HepG2 (cell line): Measurements from ENCODE around the gene SLX9. TPM values are rescaled to one million over a fixed set of nuclear protein-coding genes. Genes with fewer than 3 reads are reported as not detected.

Experiments used
- BRCA1 ChIP-seq: sonication (generic); formaldehyde crosslinking; IDR thresholded peaks from 2 replicates; pipeline ENCODE4 v1.4.0; 2020; ENCODE audit warnings: missing genetic modification reagents
- FUBP1 ChIP-seq: sonication (generic); formaldehyde crosslinking; IDR thresholded peaks from 2 replicates; pipeline ENCODE4 v1.5.1; 2020; ENCODE audit warnings: missing genetic modification reagents, mild to moderate bottlenecking, borderline replicate concordance
- GLMP ChIP-seq: sonication (generic); formaldehyde crosslinking; IDR thresholded peaks from 2 replicates; pipeline ENCODE4 v1.9.0; 2021; ENCODE audit warnings: missing genetic modification reagents, mild to moderate bottlenecking, borderline replicate concordance
- MEIS1 ChIP-seq: sonication (generic); formaldehyde crosslinking; IDR thresholded peaks from 2 replicates; pipeline ENCODE4 v1.9.0; 2021; ENCODE audit warnings: mild to moderate bottlenecking, missing genetic modification reagents, moderate library complexity, borderline replicate concordance
- ONECUT2 ChIP-seq: sonication (generic); formaldehyde crosslinking; IDR thresholded peaks from 2 replicates; pipeline ENCODE4 v1.4.0; 2020; ENCODE audit warnings: missing genetic modification reagents
- SNAPC2 ChIP-seq: sonication (generic); formaldehyde crosslinking; IDR thresholded peaks from 2 replicates; pipeline ENCODE4 v1.8.1; 2022; ENCODE audit warnings: mild to moderate bottlenecking, missing genetic modification reagents
- SUZ12 ChIP-seq: fragments of 150-350 bp; IDR thresholded peaks from 2 replicates; pipeline ENCODE4 v1.6.1; 2014; ENCODE audit warnings: low read depth, low read length
- TFAP4 ChIP-seq: sonication (generic); IDR thresholded peaks from 2 replicates; pipeline ENCODE4 v1.6.1; 2016; ENCODE audit warnings: low read depth, borderline replicate concordance
- UBTF ChIP-seq: sonication (generic); formaldehyde crosslinking; IDR thresholded peaks from 2 replicates; pipeline ENCODE4 v1.4.0; 2020; ENCODE audit warnings: mild to moderate bottlenecking, missing genetic modification reagents
- ZBTB39 ChIP-seq: sonication (generic); formaldehyde crosslinking; IDR thresholded peaks from 2 replicates; pipeline ENCODE4 v1.5.0; 2020; ENCODE audit warnings: missing genetic modification reagents
- ZNF274 ChIP-seq: sonication (generic); formaldehyde crosslinking; IDR thresholded peaks from 2 replicates; pipeline ENCODE4 v1.5.1; 2020; ENCODE audit warnings: mild to moderate bottlenecking, missing genetic modification reagents
- polyA plus RNA-seq, 8 experiments: library from polyadenylated mRNA; depleted of rRNA in 3 of 8; stranded (reverse) in 7 of 8; unstranded in 1 of 8; fragments of >200 nt; fragmentation: Illumina TruSeq in 4 of 8; extraction: Trizol in 4 of 8; gene quantifications; 2 replicates each; pipeline versions ENCODE4 v1.2.1 to v1.2.3, GENCODE V29; 2011 to 2016; ENCODE audit warnings: low read depth in 4 of 8, missing spikeins in 1 of 8, mixed read lengths in 1 of 8; ENCODE audit not compliant: insufficient read depth in 1 of 8
- total RNA-seq, 5 experiments: library from RNA; depleted of rRNA; stranded (reverse); fragments of >200 nt; fragmentation: Illumina TruSeq; extraction: Trizol; gene quantifications; 2 replicates each; pipeline ENCODE4 v1.2.3, GENCODE V29; 2016; ENCODE audit warnings: low read depth in 1 of 5

The SLX9 gene
- total and polyA plus RNA-seq, 2 of the 13 experiments (the other 11 are each of a cell fraction or from before 2014, with no cell fraction given), result 21.0 to 47.1 TPM

GRCh38 chr21:44969931-44970755 is 30.3 kb downstream of the SLX9 start (continued):
- TF ChIP-seq UBTF (CRISPR knock-in tag) (no peak), MEIS1 (CRISPR knock-in tag) (no peak), FUBP1 (no peak), GLMP (CRISPR knock-in tag) (no peak), SUZ12 (no peak), ZBTB39 (CRISPR knock-in tag) (no peak), ZNF274 (CRISPR knock-in tag) (no peak), TFAP4 (no peak), ONECUT2 (no peak), BRCA1 (CRISPR knock-in tag) (no peak), SNAPC2 (CRISPR knock-in tag) (no peak)
